ENCODE measurements around the gene MRPS25. TPM values are rescaled to one million over a fixed set of nuclear protein-coding genes. Genes with fewer than 3 reads are reported as not detected.

The MRPS25 gene
- total RNA-seq, 2 experiments from 2014 or later, result 59.9 to 60.2 TPM

- Mint-ChIP-seq H3K9me3 (no peaks in the 10 kb centered on the region), H3K27ac (peak overlapping the region; percentile 64), H3K36me3 (ENCODE audit: low read depth) (peaks cover 81% of the 10 kb centered on the region), H3K27me3 (no peaks in the 10 kb centered on the region), H3K4me1 (ENCODE audit: low read depth) (peaks cover 32% of the 10 kb centered on the region), H3K4me3 (no peak overlapping the region)
- Histone ChIP-seq H3K27ac (ENCODE audit: low read depth in 1 of 2, low read length in 2 of 2) (no peak overlapping the region), H3K4me1 (ENCODE audit: insufficient read depth, low read length) (peaks cover 20% of the 10 kb centered on the region), H3K27me3 (ENCODE audit: control insufficient read depth in 1 of 2, insufficient read depth in 2 of 2, low read length in 2 of 2) (no peaks in the 10 kb centered on the region), H3K36me3 (ENCODE audit: insufficient read depth, low read length) (peaks cover 66% of the 10 kb centered on the region), H3K9me3 (ENCODE audit: control insufficient read depth in 1 of 2, insufficient read depth in 1 of 2, low read length in 2 of 2) (no peaks in the 10 kb centered on the region), H3K4me3 (ENCODE audit: low read length) (no peak overlapping the region)
- peak; percentile 85 for ATAC-seq (ENCODE audit: poor library complexity)
- DNase-seq, result peak in 10 of 14 experiments; percentile 25 to 63 (median 36)
- CTCF ChIA-PET, result interaction anchor here (0.8 to 1.9 kb wide), 3 partner anchors 13 to 47 kb away, joined by 3 to 8 read pairs (median 4); partner anchors contain the start of genes MRPS25 and RBSN
- peak; percentile 47 for TF ChIP-seq CTCF (IDR thresholded peaks at IDR 0.05)
- POLR2A ChIA-PET, result interaction anchor here (1.0 to 1.3 kb wide), 2 partner anchors 14 to 48 kb away, joined by 3 to 6 read pairs; partner anchors contain the start of genes MRPS25 and RBSN
- intact Hi-C loops (cut with DNase I, micrococcal nuclease), result loop anchor here in 1 of 2 experiments (5.0 kb wide), 1 partner anchor 46 kb away; the partner anchor contains the start of gene RBSN
Observed at GRCh38 chr3:15051531-15051930, 13.6 kb downstream of the MRPS25 start.

GRCh38 chr3:15050405-15051092, 14.6 kb downstream of the MRPS25 start:
- TF ChIP-seq CTCF (IDR thresholded peaks at IDR 0.05), result no peak
- CTCF ChIA-PET, result interaction anchor here (0.8 to 1.9 kb wide), 2 partner anchors 14 to 16 kb away, joined by 3 to 8 read pairs; partner anchors contain the start of gene MRPS25
- no peaks in the 10 kb centered on the region for H3K27me3 Mint-ChIP-seq
- H3K9me3 Mint-ChIP-seq, result no peaks in the 10 kb centered on the region
- H3K4me3 Mint-ChIP-seq, result no peak overlapping the region
- H3K27ac Mint-ChIP-seq, result peak overlapping the region; percentile 59
- intact Hi-C loops (cut with DNase I, micrococcal nuclease), result loop anchor here in 1 of 2 experiments (5.0 kb wide), 1 partner anchor 47 kb away; the partner anchor contains the start of gene RBSN
- peaks cover 86% of the 10 kb centered on the region for H3K36me3 Mint-ChIP-seq (ENCODE audit: low read depth)
- POLR2A ChIA-PET, result interaction anchor here (1.3 kb wide), 1 partner anchor 15 kb away, joined by 6 read pairs; the partner anchor contains the start of gene MRPS25
- DNase-seq, result no peak
- Histone ChIP-seq H3K27ac (ENCODE audit: low read depth in 1 of 2, low read length in 2 of 2) (no peak overlapping the region), H3K9me3 (ENCODE audit: control insufficient read depth in 1 of 2, insufficient read depth in 1 of 2, low read length in 2 of 2) (no peaks in the 10 kb centered on the region), H3K27me3 (ENCODE audit: control insufficient read depth in 1 of 2, insufficient read depth in 2 of 2, low read length in 2 of 2) (no peaks in the 10 kb centered on the region), H3K4me3 (ENCODE audit: low read length) (no peak overlapping the region), H3K4me1 (ENCODE audit: insufficient read depth, low read length) (peaks cover 13% of the 10 kb centered on the region), H3K36me3 (ENCODE audit: insufficient read depth, low read length) (peaks cover 72% of the 10 kb centered on the region)
- H3K4me1 Mint-ChIP-seq (ENCODE audit: low read depth), result peaks cover 31% of the 10 kb centered on the region
- ATAC-seq (ENCODE audit: poor library complexity), result no peak

DNA sequence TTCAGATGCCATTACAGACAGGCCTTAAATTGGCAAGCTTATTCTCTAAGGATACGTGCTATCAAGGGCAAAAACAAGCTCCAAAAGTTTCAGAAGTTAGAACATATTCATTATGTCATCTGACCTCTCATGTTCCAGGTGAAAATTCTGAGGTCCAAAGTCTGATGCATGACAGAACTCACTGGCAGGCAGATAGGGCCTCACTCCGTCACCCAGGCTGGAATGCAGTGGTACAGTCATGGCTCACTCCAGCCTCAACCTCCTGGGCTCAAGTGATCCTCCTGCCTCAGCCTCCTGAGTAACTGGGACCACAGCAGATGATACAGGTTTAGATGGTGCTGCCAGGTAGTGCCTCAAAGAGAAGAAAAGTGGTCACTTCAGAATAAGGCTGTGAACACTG, 15.5 kb downstream of the MRPS25 start:
- peaks cover 8% of the 10 kb centered on the region for H3K4me1 ChIP-seq (ENCODE audit: insufficient read depth, low read length)
- no peaks in the 10 kb centered on the region for H3K27me3 Mint-ChIP-seq
- H3K27ac Mint-ChIP-seq, result peak overlapping the region; percentile 59
- no peaks in the 10 kb centered on the region for H3K27me3 ChIP-seq (ENCODE audit: control insufficient read depth in 1 of 2, insufficient read depth in 2 of 2, low read length in 2 of 2)
- CTCF ChIA-PET, result no interaction called here
- no peak overlapping the region for H3K4me3 ChIP-seq (ENCODE audit: low read length)
- no peak overlapping the region for H3K27ac ChIP-seq (ENCODE audit: low read depth in 1 of 2, low read length in 2 of 2)
- DNase-seq (no peak), ATAC-seq (ENCODE audit: poor library complexity) (no peak)
- no peak for TF ChIP-seq CTCF (IDR thresholded peaks at IDR 0.05)
- POLR2A ChIA-PET, result no interaction called here
- H3K36me3 Mint-ChIP-seq (ENCODE audit: low read depth), result peaks cover 87% of the 10 kb centered on the region
- H3K9me3 Mint-ChIP-seq, result no peaks in the 10 kb centered on the region
- H3K4me3 Mint-ChIP-seq, result no peak overlapping the region
- H3K9me3 ChIP-seq (ENCODE audit: control insufficient read depth in 1 of 2, insufficient read depth in 1 of 2, low read length in 2 of 2), result no peaks in the 10 kb centered on the region
- intact Hi-C loops (cut with DNase I, micrococcal nuclease), result no loop called here
- peaks cover 82% of the 10 kb centered on the region for H3K36me3 ChIP-seq (ENCODE audit: insufficient read depth, low read length)
- peaks cover 24% of the 10 kb centered on the region for H3K4me1 Mint-ChIP-seq (ENCODE audit: low read depth)
